Muscle of leg (tissue), 11 donors: ENCODE data around the gene ACSL6. TPM values are rescaled to one million over a fixed set of nuclear protein-coding genes. Genes with fewer than 3 reads are reported as not detected.

Experiments used
- DNase-seq: peaks from one replicate; pipeline ENCODE4 v3.0.0; 2013
- H3K27ac ChIP-seq: one replicate; pipeline ENCODE4 v1.5.1; 2013; ENCODE audit warnings: mild to moderate bottlenecking, low read length, control low read depth
- H3K27me3 ChIP-seq: one replicate; pipeline ENCODE4 v1.6.1; 2013; ENCODE audit warnings: low read length; ENCODE audit not compliant: control insufficient read depth, insufficient read depth
- H3K36me3 ChIP-seq: one replicate; pipeline ENCODE4 v1.6.1; 2013; ENCODE audit warnings: low read length; ENCODE audit not compliant: control insufficient read depth, insufficient read depth
- H3K4me1 ChIP-seq: one replicate; pipeline ENCODE4 v1.6.1; 2013; ENCODE audit warnings: low read length; ENCODE audit not compliant: control insufficient read depth, insufficient read depth
- H3K4me3 ChIP-seq: one replicate; pipeline ENCODE4 v1.5.1; 2013; ENCODE audit warnings: low read length, control low read depth
- H3K9me3 ChIP-seq: replicated peaks from 2 replicates; pipeline ENCODE4 v1.6.1; 2013; ENCODE audit warnings: low read depth, low read length; ENCODE audit not compliant: control insufficient read depth
- WGBS: methylation state at CpG from one replicate; pipeline ENCODE4 v1.1.5; 2013; ENCODE audit warnings: missing lambda C conversion rate; ENCODE audit not compliant: insufficient coverage; 5-methylcytosine and 5-hydroxymethylcytosine counted together
- polyA plus RNA-seq, 8 donors: library from polyadenylated mRNA; unstranded; fragments of 120-200 nt; gene quantifications; one replicate each; pipeline versions ENCODE4 v1.2.1 to v1.2.3, GENCODE V29; 2013; ENCODE audit warnings: inconsistent platforms in 1 of 8, low replicate concordance in 1 of 8; ENCODE audit not compliant: insufficient read length in 8 of 8, insufficient read depth in 1 of 8
- total RNA-seq: library from RNA; stranded (reverse); fragments of 120-200 nt; gene quantifications from one replicate; pipeline ENCODE4 v1.2.4, GENCODE V29; 2013

Gene ACSL6
- total and polyA plus RNA-seq, 9 donors = 0.25 to 1.1 (median 0.62) TPM

DNA sequence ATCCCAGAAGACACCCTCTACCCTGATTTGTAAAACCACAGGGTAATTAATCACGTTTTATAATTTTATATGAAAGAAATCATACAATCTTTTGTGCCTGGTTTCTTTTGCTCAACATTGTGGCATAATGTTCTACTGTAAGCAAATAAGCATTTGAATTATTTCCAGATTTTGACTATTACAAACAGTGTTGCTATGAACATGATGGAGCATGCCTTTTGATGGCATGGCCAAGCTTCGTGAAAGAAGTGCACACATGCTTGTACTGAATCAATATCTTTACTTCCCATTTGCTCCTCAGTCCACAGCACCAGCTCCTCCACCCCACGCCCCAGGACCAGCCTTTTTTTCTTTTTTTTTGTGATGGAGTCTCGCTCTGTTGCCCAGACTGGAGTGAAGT lies 29.9 kb downstream of the ACSL6 start:
- 94% methylated on average over 3 of the region's 4 CpGs for WGBS
- H3K27me3 ChIP-seq = peaks cover 2% of the 10 kb centered on the region
- H3K4me1 ChIP-seq = no peaks in the 10 kb centered on the region
- H3K9me3 ChIP-seq = no peaks in the 10 kb centered on the region
- no peak for DNase-seq
- H3K4me3 ChIP-seq = no peak overlapping the region
- no peaks in the 10 kb centered on the region for H3K36me3 ChIP-seq
- no peak overlapping the region for H3K27ac ChIP-seq

DNA sequence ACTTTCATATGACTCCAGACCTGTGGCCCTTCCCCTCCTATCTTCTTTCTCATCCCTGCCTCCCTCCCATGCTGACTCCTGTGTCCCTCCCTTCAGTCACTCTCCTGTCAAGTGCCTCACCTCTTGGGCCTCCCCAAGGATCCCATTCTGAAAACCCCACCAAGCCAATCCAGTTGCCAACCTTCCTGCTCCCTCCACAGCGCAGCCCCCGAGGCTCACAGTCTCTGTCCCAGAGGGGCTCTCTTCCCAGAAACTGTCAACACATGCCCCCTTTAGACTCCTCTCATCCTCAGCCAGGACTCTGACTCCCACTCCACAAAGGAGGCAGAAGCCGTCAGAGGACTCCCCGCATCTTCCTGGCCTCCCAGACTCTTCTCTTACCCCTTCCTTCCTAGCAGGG lies 30.8 kb downstream of the ACSL6 start:
- WGBS = 74% methylated on average over 4 of the region's 4 CpGs
- Histone ChIP-seq H3K4me3 (no peak overlapping the region), H3K9me3 (no peaks in the 10 kb centered on the region), H3K4me1 (no peaks in the 10 kb centered on the region), H3K27ac (no peak overlapping the region), H3K36me3 (no peaks in the 10 kb centered on the region), H3K27me3 (peaks cover 2% of the 10 kb centered on the region)
- DNase-seq = no peak

DNA sequence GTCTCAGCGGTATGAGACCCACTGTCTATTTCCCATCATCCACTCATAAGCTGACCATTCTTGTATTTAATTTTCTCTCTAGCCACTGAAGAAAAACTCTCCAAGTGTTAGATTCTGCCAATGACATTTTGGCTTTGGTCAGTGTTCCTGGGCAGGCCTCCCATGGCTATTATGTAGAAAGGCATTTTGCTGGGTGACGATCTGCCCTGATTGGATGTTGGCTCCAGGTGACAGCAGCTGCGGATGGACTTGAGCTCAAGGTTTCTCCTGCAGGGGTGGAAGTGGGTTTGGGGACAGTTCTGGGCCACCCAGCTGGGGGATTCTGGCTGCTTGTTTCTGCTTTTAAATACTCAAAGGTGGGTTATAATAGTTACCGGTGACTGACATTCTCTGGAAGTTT lies 31.6 kb downstream of the ACSL6 start:
- H3K27me3 ChIP-seq = peaks cover 2% of the 10 kb centered on the region
- H3K4me3 ChIP-seq = no peak overlapping the region
- no peaks in the 10 kb centered on the region for H3K36me3 ChIP-seq
- no peak overlapping the region for H3K27ac ChIP-seq
- H3K9me3 ChIP-seq = no peaks in the 10 kb centered on the region
- H3K4me1 ChIP-seq = no peaks in the 10 kb centered on the region
- 95% methylated on average over 2 of the region's 4 CpGs for WGBS
- no peak for DNase-seq

DNA sequence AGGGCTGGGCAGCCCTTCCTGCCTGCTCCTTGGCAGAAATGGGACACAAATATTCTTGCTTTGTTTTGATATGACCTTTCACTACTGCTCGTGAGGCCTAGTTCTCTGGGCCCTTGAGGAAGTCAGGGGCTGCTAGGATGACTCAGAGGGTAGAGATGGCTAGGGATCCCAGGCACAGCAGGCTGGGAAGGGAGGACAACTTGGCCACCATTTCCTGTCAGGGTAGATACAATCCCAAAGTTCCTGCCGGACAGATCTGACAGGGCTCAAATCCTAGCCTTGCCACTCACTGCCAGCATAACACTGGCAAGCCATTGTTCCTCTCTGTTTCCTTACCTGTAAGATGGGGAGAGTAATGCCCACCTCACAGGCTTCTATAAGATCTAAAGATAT lies 34.2 kb downstream of the ACSL6 start:
- Histone ChIP-seq H3K27me3 (peaks cover 2% of the 10 kb centered on the region), H3K36me3 (no peaks in the 10 kb centered on the region), H3K4me1 (no peaks in the 10 kb centered on the region), H3K4me3 (no peak overlapping the region), H3K9me3 (no peaks in the 10 kb centered on the region), H3K27ac (no peak overlapping the region)
- WGBS = 17% methylated on average over 1 of the region's 2 CpGs
- DNase-seq = no peak

DNA sequence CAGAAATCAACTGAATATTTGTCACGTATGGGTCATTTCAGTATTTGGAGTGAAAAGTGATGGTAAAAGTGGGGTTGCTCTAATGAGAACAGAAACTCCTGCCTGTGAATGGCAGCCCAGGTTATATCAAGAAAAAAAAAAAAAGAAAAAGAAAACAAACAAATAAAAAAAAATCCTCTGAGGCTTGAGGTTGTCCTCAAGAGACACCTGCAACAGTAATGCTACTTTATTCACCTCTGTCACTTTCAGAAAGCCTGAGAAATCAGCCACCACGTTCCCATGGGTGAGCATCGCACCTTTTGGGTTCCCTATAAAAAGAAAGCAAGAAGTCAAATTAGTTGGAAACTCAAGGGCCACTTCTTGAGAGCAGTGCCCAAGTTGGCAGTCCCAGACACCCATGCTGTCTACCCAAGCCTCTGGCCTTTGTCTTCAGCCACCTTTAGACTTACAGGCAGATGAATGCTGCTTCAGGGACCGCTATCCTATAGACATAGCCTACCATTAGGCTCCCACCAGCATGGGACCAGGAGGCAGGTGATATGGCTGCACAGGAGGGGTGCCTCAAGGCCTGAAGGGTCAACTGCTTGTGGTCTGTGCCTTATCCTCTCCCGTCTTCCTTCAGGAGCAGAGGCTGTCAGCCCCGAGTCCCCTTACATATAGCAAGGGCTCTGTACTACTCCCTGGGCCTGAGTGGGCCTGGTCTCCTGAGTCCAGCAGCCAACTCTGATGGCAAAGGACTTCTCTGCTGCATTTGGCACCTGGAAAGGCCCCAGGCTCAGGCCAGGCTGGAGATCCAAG lies 34.8 kb downstream of the ACSL6 start:
- no peak for DNase-seq
- 84% methylated on average over 4 of the region's 6 CpGs for WGBS
- Histone ChIP-seq H3K36me3 (no peaks in the 10 kb centered on the region), H3K9me3 (no peaks in the 10 kb centered on the region), H3K4me3 (no peak overlapping the region), H3K27ac (no peak overlapping the region), H3K27me3 (peaks cover 2% of the 10 kb centered on the region), H3K4me1 (no peaks in the 10 kb centered on the region)

DNA sequence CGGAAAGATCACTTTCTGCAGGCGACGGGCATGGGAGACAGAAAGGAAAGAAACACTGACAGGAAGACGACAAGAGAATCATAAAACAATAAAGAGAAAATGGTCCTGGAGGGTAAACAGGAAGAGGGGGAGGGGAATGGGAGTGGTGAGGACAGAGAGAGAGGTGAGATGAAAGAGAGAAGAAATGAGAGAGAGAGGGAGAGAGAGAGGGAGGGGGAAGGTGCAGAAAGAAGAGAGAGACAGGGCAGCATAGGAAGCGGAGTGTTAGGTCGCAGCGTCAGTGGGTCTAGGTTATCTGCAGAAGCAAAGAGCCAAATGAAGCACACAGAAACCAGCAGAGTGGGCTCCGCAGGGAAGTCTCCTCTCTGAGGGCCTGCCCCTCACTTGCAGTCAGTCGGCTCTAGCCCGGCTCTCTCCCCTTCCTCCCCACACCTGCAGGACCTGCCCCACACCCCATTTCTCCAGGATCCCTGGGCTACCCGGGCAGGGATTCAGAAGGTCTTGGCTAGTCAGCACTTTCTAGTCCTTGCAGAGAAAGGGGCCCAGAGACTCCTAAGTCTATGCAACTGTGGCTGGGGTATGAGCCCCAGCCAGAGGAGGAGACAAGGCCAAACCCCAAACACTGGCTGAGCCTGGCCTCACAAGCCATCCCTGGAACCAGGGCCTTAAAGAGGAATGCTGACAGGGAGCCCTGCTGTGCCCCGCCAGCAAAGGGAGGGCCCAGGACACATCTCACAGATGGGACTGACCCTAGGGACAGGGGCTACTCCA lies 36.3 kb downstream of the ACSL6 start:
- Histone ChIP-seq H3K9me3 (no peaks in the 10 kb centered on the region), H3K36me3 (no peaks in the 10 kb centered on the region), H3K4me1 (no peaks in the 10 kb centered on the region), H3K27me3 (no peaks in the 10 kb centered on the region), H3K27ac (no peak overlapping the region), H3K4me3 (no peak overlapping the region)
- 28% methylated on average over 8 of the region's 12 CpGs for WGBS
- DNase-seq = no peak

DNA sequence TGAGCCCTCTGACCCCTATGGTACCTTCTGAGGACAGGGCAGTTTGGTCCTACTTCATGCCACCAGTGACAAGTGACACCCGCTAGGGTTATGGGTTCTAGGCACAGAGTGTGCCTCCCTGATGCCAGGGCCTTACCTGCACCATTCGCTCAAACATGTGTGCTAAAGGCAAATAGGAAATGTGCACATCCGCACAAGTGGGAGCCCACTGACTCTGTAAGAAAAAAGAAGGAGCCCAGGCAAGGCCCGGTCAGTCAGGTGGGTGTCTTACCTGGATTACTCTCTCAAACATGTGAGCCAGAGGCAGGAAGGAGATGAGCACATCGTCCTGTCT lies 36.9 kb downstream of the ACSL6 start:
- Histone ChIP-seq H3K36me3 (no peaks in the 10 kb centered on the region), H3K9me3 (no peaks in the 10 kb centered on the region), H3K4me1 (no peaks in the 10 kb centered on the region), H3K4me3 (no peak overlapping the region), H3K27me3 (no peaks in the 10 kb centered on the region), H3K27ac (no peak overlapping the region)
- no peak for DNase-seq
- WGBS = 63% methylated on average over 5 of the region's 5 CpGs

DNA sequence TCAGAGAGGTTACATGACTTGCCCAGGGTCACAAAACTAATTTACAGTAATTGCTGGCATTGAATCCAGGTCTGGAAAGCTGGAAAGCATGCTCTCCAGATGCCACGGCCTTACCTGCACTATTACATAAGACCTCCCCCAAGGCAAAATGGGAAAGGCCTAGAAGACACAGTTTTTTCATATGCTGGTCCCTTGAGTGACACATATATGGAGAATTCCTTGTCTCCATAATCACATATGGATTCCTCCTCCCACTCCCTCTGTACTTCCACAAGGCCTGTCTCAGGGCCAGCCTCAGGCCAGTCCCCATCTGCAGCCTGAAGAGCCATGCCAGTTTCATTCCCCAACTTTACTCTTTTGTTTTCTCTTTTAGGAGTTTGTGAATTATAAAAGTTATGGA lies 37.4 kb downstream of the ACSL6 start:
- Histone ChIP-seq H3K4me1 (no peaks in the 10 kb centered on the region), H3K36me3 (no peaks in the 10 kb centered on the region), H3K27ac (no peak overlapping the region), H3K27me3 (no peaks in the 10 kb centered on the region), H3K4me3 (no peak overlapping the region), H3K9me3 (no peaks in the 10 kb centered on the region)
- WGBS = no CpG with 5 or more reads among the region's 1 CpG
- no peak for DNase-seq

DNA sequence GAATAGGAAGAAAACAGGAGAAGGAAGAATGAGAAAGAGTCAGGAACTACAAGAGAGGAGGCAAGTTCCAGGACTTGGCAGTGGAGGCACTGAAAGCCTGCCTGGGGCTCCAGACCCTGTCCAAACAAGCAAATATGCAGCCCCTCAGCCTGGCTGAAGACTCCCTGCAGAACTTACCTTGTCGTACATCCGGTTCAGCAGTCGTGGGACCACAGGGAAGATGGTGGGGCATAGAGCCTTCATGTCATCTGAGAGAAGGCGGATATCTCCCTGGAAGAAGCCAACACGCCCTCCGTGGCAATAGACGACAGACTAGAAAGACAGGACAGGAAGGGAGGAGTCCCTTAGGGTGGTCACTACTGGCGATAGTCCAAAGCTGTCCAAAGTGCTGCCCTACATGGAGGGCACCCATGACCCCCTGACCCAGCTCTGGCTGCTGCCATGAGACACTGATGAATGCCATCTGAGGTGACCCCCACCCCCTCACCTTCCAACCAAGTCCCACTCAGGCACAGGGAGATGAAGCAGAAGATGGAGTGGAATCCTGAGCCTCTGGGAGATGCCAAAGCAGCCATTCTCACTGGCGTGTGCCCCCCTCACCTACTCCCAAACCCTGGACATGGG lies 38.3 kb downstream of the ACSL6 start:
- Histone ChIP-seq H3K27ac (no peak overlapping the region), H3K4me3 (no peak overlapping the region), H3K9me3 (no peaks in the 10 kb centered on the region), H3K4me1 (no peaks in the 10 kb centered on the region), H3K27me3 (no peaks in the 10 kb centered on the region), H3K36me3 (no peaks in the 10 kb centered on the region)
- 83% methylated on average over 7 of the region's 9 CpGs for WGBS
- DNase-seq = no peak

DNA sequence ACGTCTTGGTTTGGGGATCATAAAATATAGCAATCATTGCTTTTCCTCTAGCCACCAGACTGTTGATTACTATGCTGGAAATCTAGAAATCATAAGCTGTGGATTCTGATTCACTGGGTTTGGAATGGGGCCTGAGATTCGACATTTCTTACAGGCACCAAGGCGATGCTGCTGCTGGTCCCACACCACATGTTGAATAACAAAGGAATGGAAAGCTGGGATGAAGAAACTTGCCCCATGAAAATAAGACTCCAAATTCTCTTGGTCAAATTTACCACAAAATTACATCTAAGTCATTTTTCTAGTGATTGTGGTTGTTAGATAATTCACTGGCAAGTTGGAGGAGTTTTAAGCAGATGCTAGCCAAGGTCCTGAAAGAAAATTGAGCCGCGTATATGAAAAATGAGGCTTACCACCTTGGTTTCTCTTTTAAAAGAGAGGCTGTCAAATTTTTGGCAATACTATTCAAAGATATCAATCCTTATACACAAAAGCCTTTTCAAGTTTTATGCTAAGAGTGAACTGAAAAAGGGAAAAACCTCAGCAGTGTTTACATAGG lies 43.0 kb downstream of the ACSL6 start:
- DNase-seq = no peak
- Histone ChIP-seq H3K9me3 (no peaks in the 10 kb centered on the region), H3K4me1 (no peaks in the 10 kb centered on the region), H3K4me3 (no peak overlapping the region), H3K27me3 (no peaks in the 10 kb centered on the region), H3K27ac (no peak overlapping the region), H3K36me3 (no peaks in the 10 kb centered on the region)
- WGBS = no CpG with 5 or more reads among the region's 5 CpGs
